Measurements from ENCODE around the gene BAIAP2L2.
"Not testable (repeated sequence)": the region's sequence is repeated elsewhere in the genome, so short reads cannot be mapped to it uniquely, and the experiment has no call there.

BAIAP2L2 gene

GRCh38 chr22:38110008-38110862 is at the start of gene BAIAP2L2:
Gene BAIAP2L2 (minus strand): TSS chr22:38110684. CDS start chr22:38110525, 159 bp downstream.
- TF ChIP-seq CTCF (IDR thresholded peaks at IDR 0.05; ENCODE audit: borderline replicate concordance, insufficient read depth, low read depth, low read length), result no peak
- H3K4me3 ChIP-seq (ENCODE audit: low read depth, low read length), result no peak within 1 kb of the TSS

GRCh38 chr22:38155703-38156102 is 45.2 kb upstream of the BAIAP2L2 start:
- H3K4me3 ChIP-seq (ENCODE audit: low read depth, low read length), result no peak overlapping the region
- TF ChIP-seq CTCF (IDR thresholded peaks at IDR 0.05; ENCODE audit: borderline replicate concordance, insufficient read depth, low read depth, low read length), result no peak

GRCh38 chr22:38154563-38154915 is 44.1 kb upstream of the BAIAP2L2 start:
- H3K4me3 ChIP-seq (ENCODE audit: low read depth, low read length), result not testable (repeated sequence)

- TF ChIP-seq CTCF (IDR thresholded peaks at IDR 0.05; ENCODE audit: borderline replicate concordance, insufficient read depth, low read depth, low read length), result no peak
These were observed 43.5 kb upstream of the BAIAP2L2 start for GRCh38 chr22:38153821-38154562.

GRCh38 chr22:38151126-38151500 is 40.6 kb upstream of the BAIAP2L2 start:
- no peak for TF ChIP-seq CTCF (IDR thresholded peaks at IDR 0.05; ENCODE audit: borderline replicate concordance, insufficient read depth, low read depth, low read length)
- no peak overlapping the region for H3K4me3 ChIP-seq (ENCODE audit: low read depth, low read length)

More at GRCh38 chr22:38153821-38154562, 43.5 kb upstream of the BAIAP2L2 start:
- H3K4me3 ChIP-seq (ENCODE audit: low read depth, low read length), result no peak overlapping the region

- TF ChIP-seq CTCF (IDR thresholded peaks at IDR 0.05; ENCODE audit: borderline replicate concordance, insufficient read depth, low read depth, low read length), result no peak
- no peak overlapping the region for H3K4me3 ChIP-seq (ENCODE audit: low read depth, low read length)
These were observed 37.8 kb upstream of the BAIAP2L2 start for GRCh38 chr22:38148245-38148644.

- H3K4me3 ChIP-seq (ENCODE audit: low read depth, low read length), result not testable (repeated sequence)
These were observed 35.7 kb upstream of the BAIAP2L2 start for GRCh38 chr22:38146166-38146565.

- no peak for TF ChIP-seq CTCF (IDR thresholded peaks at IDR 0.05; ENCODE audit: borderline replicate concordance, insufficient read depth, low read depth, low read length)
- H3K4me3 ChIP-seq (ENCODE audit: low read depth, low read length), result no peak overlapping the region
These were observed 33.5 kb upstream of the BAIAP2L2 start for GRCh38 chr22:38144025-38144405.

Measured in GM12875 (cell line).